Measurements from ENCODE around the gene AQP4. TPM values are rescaled to one million over a fixed set of nuclear protein-coding genes. Genes with fewer than 3 reads are reported as not detected.

Gene AQP4
- under 1 TPM; 0.56 to 0.79 (median 0.72) TPM for polyA plus RNA-seq (ENCODE audit: insufficient read length in 3 of 3)
- long read RNA-seq, donor 1, result 0 reads
- long read RNA-seq, donor 2, result 0 reads
- long read RNA-seq, donor 3, result 0 reads
- long read RNA-seq, donor 4, result 0 reads
- long read RNA-seq, donor 5, result 0 reads
- long read RNA-seq, donor 6, full-length matches to known transcripts, result 1 of 1 reads
- long read RNA-seq, donor 6, partial matches to known transcripts, result 0 of 1 reads
- long read RNA-seq, donor 6, other reads (novel, unspliced or antisense), result 0 of 1 reads
- long read RNA-seq, donor 7, result 0 reads
- long read RNA-seq, donor 8, result 0 reads
- long read RNA-seq, donor 9, result 0 reads
- long read RNA-seq, donor 10, result 0 reads
- long read RNA-seq, donor 11, result 0 reads
- long read RNA-seq, donor 12, result 0 reads
- long read RNA-seq, donor 13, result 0 reads
- long read RNA-seq, donor 14, result 0 reads
- long read RNA-seq, donor 15, result 0 reads
- long read RNA-seq, donor 16, result 0 reads

- DNase-seq (ENCODE audit: extremely low read depth in 1 of 11, low read depth in 9 of 11, low spot score in 4 of 11), result no peak
Observed at GRCh38 chr18:26865557-26865956, at the start of gene AQP4. AQP4 (minus strand) TSS chr18:26865707; CDS start chr18:26865689, 18 bp downstream.

- DNase-seq (ENCODE audit: extremely low read depth in 1 of 11, low read depth in 9 of 11, low spot score in 4 of 11), result peak in 5 of 11 donors; percentile 10 to 40 (median 26)
Observed at GRCh38 chr18:26911840-26912239, 46.3 kb upstream of the AQP4 start.

GRCh38 chr18:26909599-26910290 lies 44.2 kb upstream of the AQP4 start:
- DNase-seq (ENCODE audit: extremely low read depth in 1 of 11, low read depth in 9 of 11, low spot score in 4 of 11), result no peak

- DNase-seq (ENCODE audit: extremely low read depth in 1 of 11, low read depth in 9 of 11, low spot score in 4 of 11), result no peak
Observed at GRCh38 chr18:26908906-26909305, 43.4 kb upstream of the AQP4 start.

- no peak for DNase-seq (ENCODE audit: extremely low read depth in 1 of 11, low read depth in 9 of 11, low spot score in 4 of 11)
Observed at GRCh38 chr18:26902291-26902690, 36.8 kb upstream of the AQP4 start.

GRCh38 chr18:26901020-26901419 lies 35.5 kb upstream of the AQP4 start:
- no peak for DNase-seq (ENCODE audit: extremely low read depth in 1 of 11, low read depth in 9 of 11, low spot score in 4 of 11)

GRCh38 chr18:26894426-26894825 lies 28.9 kb upstream of the AQP4 start:
- DNase-seq (ENCODE audit: extremely low read depth in 1 of 11, low read depth in 9 of 11, low spot score in 4 of 11), result no peak

- no peak for DNase-seq (ENCODE audit: extremely low read depth in 1 of 11, low read depth in 9 of 11, low spot score in 4 of 11)
Observed at GRCh38 chr18:26893996-26894395, 28.5 kb upstream of the AQP4 start.

- DNase-seq (ENCODE audit: extremely low read depth in 1 of 11, low read depth in 9 of 11, low spot score in 4 of 11), result no peak
Observed at GRCh38 chr18:26888259-26888658, 22.8 kb upstream of the AQP4 start.

GRCh38 chr18:26875040-26875654 lies 9.6 kb upstream of the AQP4 start:
- DNase-seq (ENCODE audit: extremely low read depth in 1 of 11, low read depth in 9 of 11, low spot score in 4 of 11), result no peak

- DNase-seq (ENCODE audit: extremely low read depth in 1 of 11, low read depth in 9 of 11, low spot score in 4 of 11), result no peak
Observed at GRCh38 chr18:26874283-26874682, 8.8 kb upstream of the AQP4 start.

- no peak for DNase-seq (ENCODE audit: extremely low read depth in 1 of 11, low read depth in 9 of 11, low spot score in 4 of 11)
Observed at GRCh38 chr18:26869640-26870039, 4.1 kb upstream of the AQP4 start.

- DNase-seq (ENCODE audit: extremely low read depth in 1 of 11, low read depth in 9 of 11, low spot score in 4 of 11), result peak in 8 of 11 donors; percentile 30 to 71 (median 60)
Observed at GRCh38 chr18:26868968-26869586, 3.6 kb upstream of the AQP4 start.

GRCh38 chr18:26867471-26867870 lies 2.0 kb upstream of the AQP4 start:
- no peak for DNase-seq (ENCODE audit: extremely low read depth in 1 of 11, low read depth in 9 of 11, low spot score in 4 of 11)

GRCh38 chr18:26864658-26865057 lies 849 bp downstream of the AQP4 start:
- DNase-seq (ENCODE audit: extremely low read depth in 1 of 11, low read depth in 9 of 11, low spot score in 4 of 11), result no peak

GRCh38 chr18:26863921-26864497 lies 1.5 kb downstream of the AQP4 start:
- no peak for DNase-seq (ENCODE audit: extremely low read depth in 1 of 11, low read depth in 9 of 11, low spot score in 4 of 11)

- DNase-seq (ENCODE audit: extremely low read depth in 1 of 11, low read depth in 9 of 11, low spot score in 4 of 11), result peak in 5 of 11 donors; percentile 30 to 52 (median 35)
Observed at GRCh38 chr18:26863122-26863879, 2.2 kb downstream of the AQP4 start.

GRCh38 chr18:26862084-26862483 lies 3.4 kb downstream of the AQP4 start:
- no peak for DNase-seq (ENCODE audit: extremely low read depth in 1 of 11, low read depth in 9 of 11, low spot score in 4 of 11)
